CD14-positive monocyte (primary cell): ENCODE data around the gene PLXNB3. TPM values are rescaled to one million over a fixed set of nuclear protein-coding genes. Genes with fewer than 3 reads are reported as not detected.

Experiments
- DNase-seq, 3 donors: peaks; one replicate each; pipeline ENCODE4 v3.0.0-alpha.2; 2011 to 2022
- H2AFZ ChIP-seq: 2 replicates; pipeline ENCODE4 v1.6.0; 2012; ENCODE audit warnings: mild to moderate bottlenecking, low read depth, low read length, inconsistent platforms; ENCODE audit not compliant: insufficient read depth, poor library complexity, severe bottlenecking
- H3K27ac ChIP-seq, 2 donors: 1 replicate in 1 of 2; 2 replicates in 1 of 2; pipeline ENCODE4 v1.5.1; 2012 to 2013; ENCODE audit warnings: low read length in 2 of 2, control low read depth in 1 of 2, inconsistent platforms in 1 of 2, low read depth in 1 of 2, mild to moderate bottlenecking in 1 of 2
- H3K27me3 ChIP-seq, 2 donors: one replicate each; pipeline versions ENCODE4 v1.6.0 to v1.6.1; 2011 to 2013; ENCODE audit warnings: low read length in 2 of 2; ENCODE audit not compliant: control insufficient read depth in 2 of 2, insufficient read depth in 2 of 2
- H3K36me3 ChIP-seq, 2 donors: replicated peaks in 1 of 2; 1 replicate in 1 of 2; 2 replicates in 1 of 2; pipeline versions ENCODE4 v1.5.1 to v1.6.1; 2012 to 2013; ENCODE audit warnings: low read length in 2 of 2, control low read depth in 1 of 2, inconsistent platforms in 1 of 2, mild to moderate bottlenecking in 1 of 2; ENCODE audit not compliant: insufficient read depth in 2 of 2, control insufficient read depth in 1 of 2
- H3K4me1 ChIP-seq, 2 donors: 1 replicate in 1 of 2; 2 replicates in 1 of 2; pipeline versions ENCODE4 v1.5.1 to v1.6.1; 2012 to 2013; ENCODE audit warnings: low read length in 2 of 2, control low read depth in 1 of 2, inconsistent platforms in 1 of 2, mild to moderate bottlenecking in 1 of 2, moderate library complexity in 1 of 2; ENCODE audit not compliant: insufficient read depth in 2 of 2, control insufficient read depth in 1 of 2
- H3K4me2 ChIP-seq: replicated peaks from 2 replicates; pipeline ENCODE3; 2012; ENCODE audit warnings: low read length, moderate library complexity, mild to moderate bottlenecking; ENCODE audit not compliant: poor library complexity, severe bottlenecking; ENCODE audit errors: extremely low read depth
- H3K4me3 ChIP-seq, 3 experiments: fragments of 200-600 bp in 1 of 3; sonication (generic) in 1 of 3; replicated peaks in 1 of 3; 1 replicate in 2 of 3; 2 replicates in 1 of 3; pipeline ENCODE4 v1.5.1; 2011 to 2013; ENCODE audit warnings: low read length in 3 of 3, mild to moderate bottlenecking in 3 of 3, control low read depth in 2 of 3, low read depth in 2 of 3, inconsistent platforms in 1 of 3, moderate library complexity in 1 of 3
- H3K79me2 ChIP-seq: 2 replicates; pipeline ENCODE4 v1.6.0; 2012; ENCODE audit warnings: mild to moderate bottlenecking, control low read depth, inconsistent platforms, low read length, moderate library complexity; ENCODE audit not compliant: insufficient read depth
- H3K9ac ChIP-seq: 2 replicates; pipeline ENCODE4 v1.6.0; 2017; ENCODE audit warnings: low read length, mild to moderate bottlenecking; ENCODE audit not compliant: insufficient read depth, poor library complexity, severe bottlenecking
- H3K9me3 ChIP-seq, 2 donors: replicated peaks in 1 of 2; 1 replicate in 1 of 2; 2 replicates in 1 of 2; pipeline versions ENCODE4 v1.5.1 to v1.6.1; 2012 to 2013; ENCODE audit warnings: low read length in 2 of 2, control low read depth in 1 of 2; ENCODE audit not compliant: control insufficient read depth in 1 of 2, insufficient read depth in 1 of 2
- H4K20me1 ChIP-seq: 2 replicates; pipeline ENCODE4 v1.6.0; 2012; ENCODE audit warnings: mild to moderate bottlenecking, low read length, control low read depth, moderate library complexity; ENCODE audit not compliant: insufficient read depth
- H3K27ac Mint-ChIP-seq, 7 donors: one replicate each; pipeline ENCODE4 v1.8.0; 2020; ENCODE audit warnings: mild to moderate bottlenecking in 7 of 7, mixed read lengths in 7 of 7, moderate library complexity in 6 of 7, inconsistent platforms in 2 of 7
- H3K27me3 Mint-ChIP-seq, 3 donors: one replicate each; pipeline ENCODE4 v1.8.0; 2021 to 2022; ENCODE audit warnings: low read depth in 3 of 3, mild to moderate bottlenecking in 3 of 3, mixed read lengths in 3 of 3, moderate library complexity in 3 of 3, inconsistent platforms in 1 of 3
- H3K36me3 Mint-ChIP-seq, 2 donors: one replicate each; pipeline ENCODE4 v1.8.0; 2020; ENCODE audit warnings: mixed read lengths in 2 of 2, inconsistent platforms in 1 of 2, mild to moderate bottlenecking in 1 of 2
- H3K4me1 Mint-ChIP-seq: one replicate; pipeline ENCODE4 v1.8.0; 2020; ENCODE audit warnings: mild to moderate bottlenecking, mixed read lengths
- H3K4me3 Mint-ChIP-seq, 2 donors: one replicate each; pipeline ENCODE4 v1.8.0; 2020; ENCODE audit warnings: mild to moderate bottlenecking in 2 of 2, mixed read lengths in 2 of 2, moderate library complexity in 1 of 2
- H3K9me3 Mint-ChIP-seq, 7 donors: one replicate each; pipeline ENCODE4 v1.8.0; 2020 to 2022; ENCODE audit warnings: mixed read lengths in 7 of 7, mild to moderate bottlenecking in 6 of 7, moderate library complexity in 6 of 7, inconsistent platforms in 2 of 7
- CTCF ChIP-seq: fragments of 200-600 bp; IDR thresholded peaks from one replicate; pipeline ENCODE4 v1.8.0; 2022; ENCODE audit warnings: antibody characterized with exemption, mild to moderate bottlenecking
- WGBS: methylation state at CpG from one replicate; pipeline ENCODE4 v1.1.5; 2013; ENCODE audit warnings: missing lambda C conversion rate; ENCODE audit not compliant: insufficient coverage; 5-methylcytosine and 5-hydroxymethylcytosine counted together
- intact Hi-C, 2 donors: fragments of 100-400 bp; cut with micrococcal nuclease; formaldehyde crosslinking; loops; one replicate each; pipeline versions ENCODE4 v1.15.0 to v1.15.1; 2023
- polyA plus RNA-seq, 3 donors: library from polyadenylated mRNA; depleted of rRNA in 1 of 3; unstranded in 2 of 3; stranded (reverse) in 1 of 3; fragments of 300-500 nt in 2 of 3; fragments of >200 nt in 1 of 3; fragmentation: Illumina TruSeq in 2 of 3; gene quantifications; 1 replicate in 2 of 3; 2 replicates in 1 of 3; pipeline ENCODE4 v1.2.3, GENCODE V29; 2012 to 2021

Gene PLXNB3
- polyA plus RNA-seq, 3 donors, result not detected

GRCh38 chrX:153750127-153750774 lies 13.8 kb upstream of the PLXNB3 start:
- no peak for TF ChIP-seq CTCF
- intact Hi-C loops, result no loop called here
- no peak overlapping the region for H3K4me3 Mint-ChIP-seq
- Histone ChIP-seq H3K9me3 (no peaks in the 10 kb centered on the region), H3K27ac (no peak overlapping the region), H2AFZ (no peak overlapping the region), H3K27me3 (peaks cover 0 to 8% of the 10 kb centered on the region in 2 donors), H3K4me2 (no peak overlapping the region), H3K79me2 (no peaks in the 10 kb centered on the region), H3K4me3 (no peak overlapping the region), H3K4me1 (no peaks in the 10 kb centered on the region), H4K20me1 (no peaks in the 10 kb centered on the region), H3K9ac (no peak overlapping the region), H3K36me3 (no peaks in the 10 kb centered on the region)
- DNase-seq, result peak in 1 of 3 donors; percentile 0
- peaks cover 2 to 36% (median 14%) of the 10 kb centered on the region in 3 donors for H3K27me3 Mint-ChIP-seq
- H3K27ac Mint-ChIP-seq, result no peak overlapping the region
- H3K4me1 Mint-ChIP-seq, result peaks cover 2% of the 10 kb centered on the region
- H3K36me3 Mint-ChIP-seq, result no peaks in the 10 kb centered on the region
- H3K9me3 Mint-ChIP-seq, result peaks cover 0 to 12% (median 0%) of the 10 kb centered on the region in 7 donors
- 100% methylated on average over 3 of the region's 12 CpGs for WGBS

GRCh38 chrX:153755136-153755535 lies 8.9 kb upstream of the PLXNB3 start:
- intact Hi-C loops, result no loop called here
- Histone ChIP-seq H3K36me3 (no peaks in the 10 kb centered on the region), H3K9me3 (peaks cover 0 to 7% of the 10 kb centered on the region in 2 donors), H3K4me3 (no peak overlapping the region), H3K4me1 (no peaks in the 10 kb centered on the region), H2AFZ (no peak overlapping the region), H4K20me1 (no peaks in the 10 kb centered on the region), H3K27me3 (peaks cover 0 to 17% of the 10 kb centered on the region in 2 donors), H3K27ac (no peak overlapping the region), H3K4me2 (no peak overlapping the region), H3K79me2 (no peaks in the 10 kb centered on the region), H3K9ac (no peak overlapping the region)
- Mint-ChIP-seq H3K27ac (no peak overlapping the region), H3K27me3 (peaks cover 1 to 16% (median 2%) of the 10 kb centered on the region in 3 donors), H3K4me1 (peaks cover 5% of the 10 kb centered on the region), H3K4me3 (no peak overlapping the region), H3K9me3 (peaks cover 0 to 11% (median 0%) of the 10 kb centered on the region in 7 donors), H3K36me3 (no peaks in the 10 kb centered on the region)
- TF ChIP-seq CTCF, result no peak
- no peak for DNase-seq
- no CpG with 5 or more reads among the region's 1 CpG for WGBS
